Fibroblast of peridontal ligament (primary cell): ENCODE measurements around the gene DBN1.

ENCODE experiments used
- DNase-seq: peaks from one replicate; pipeline ENCODE4 v3.0.0-alpha.2; 2010; ENCODE audit errors: extremely low read depth

DBN1 gene

GRCh38 chr5:177474002-177474476 is 605 bp upstream of the DBN1 start:
- no peak for DNase-seq

- no peak for DNase-seq
Measured at GRCh38 chr5:177472460-177473442, 683 bp downstream of the DBN1 start.

GRCh38 chr5:177471610-177472356 is 1.7 kb downstream of the DBN1 start:
- no peak for DNase-seq

GRCh38 chr5:177470759-177471536 is 2.5 kb downstream of the DBN1 start:
- no peak for DNase-seq

- no peak for DNase-seq
Measured at GRCh38 chr5:177469750-177470525, 3.5 kb downstream of the DBN1 start.

GRCh38 chr5:177468685-177469628 is 4.5 kb downstream of the DBN1 start:
- no peak for DNase-seq

GRCh38 chr5:177468329-177468684 is 5.1 kb downstream of the DBN1 start:
- no peak for DNase-seq

- DNase-seq = no peak
Measured at GRCh38 chr5:177467436-177467835, 6.0 kb downstream of the DBN1 start.

GRCh38 chr5:177466861-177467260 is 6.6 kb downstream of the DBN1 start:
- DNase-seq = no peak

GRCh38 chr5:177465044-177465443 is 8.4 kb downstream of the DBN1 start:
- DNase-seq = no peak

GRCh38 chr5:177462021-177462670 is 11.3 kb downstream of the DBN1 start:
- no peak for DNase-seq

GRCh38 chr5:177459819-177460628 is 13.4 kb downstream of the DBN1 start:
- no peak for DNase-seq

- DNase-seq = no peak
Measured at GRCh38 chr5:177459357-177459756, 14.1 kb downstream of the DBN1 start.

GRCh38 chr5:177458912-177459350 is 14.5 kb downstream of the DBN1 start:
- DNase-seq = no peak

- DNase-seq = no peak
Measured at GRCh38 chr5:177457852-177458681, 15.4 kb downstream of the DBN1 start.

GRCh38 chr5:177456976-177457851 is 16.2 kb downstream of the DBN1 start:
- DNase-seq = peak; percentile 91

- no peak for DNase-seq
Measured at GRCh38 chr5:177456591-177456964, 16.9 kb downstream of the DBN1 start.
